HEK293 (cell line): Measurements from ENCODE around the gene DNASE1.

Experiments used
- BCL11B ChIP-seq: fragments of 450-650 bp; formaldehyde crosslinking; IDR thresholded peaks from 2 replicates; pipeline ENCODE4 v1.5.1; 2016; ENCODE audit warnings: low read depth, missing biosample characterization, missing genetic modification characterization
- GLI4 ChIP-seq: fragments of 450-650 bp; formaldehyde crosslinking; IDR thresholded peaks from 2 replicates; pipeline ENCODE4 v1.5.1; 2016; ENCODE audit warnings: missing biosample characterization, missing genetic modification characterization
- GLIS1 ChIP-seq: fragments of 450-650 bp; formaldehyde crosslinking; IDR thresholded peaks from 2 replicates; pipeline ENCODE4 v1.5.1; 2016; ENCODE audit warnings: missing biosample characterization, missing genetic modification characterization
- HOXD13 ChIP-seq: sonication (generic); formaldehyde crosslinking; IDR thresholded peaks from 2 replicates; pipeline ENCODE4 v1.8.0; 2022; ENCODE audit warnings: missing genetic modification reagents, borderline replicate concordance
- KLF10 ChIP-seq: fragments of 450-650 bp; IDR thresholded peaks from 2 replicates; pipeline ENCODE4 v1.5.1; 2018; ENCODE audit warnings: missing biosample characterization, mild to moderate bottlenecking, missing genetic modification characterization
- MYNN ChIP-seq: fragments of 450-650 bp; formaldehyde crosslinking; IDR thresholded peaks from 2 replicates; pipeline ENCODE4 v1.5.1; 2016; ENCODE audit warnings: missing biosample characterization, missing genetic modification characterization, borderline replicate concordance
- SP7 ChIP-seq: fragments of 450-650 bp; formaldehyde crosslinking; IDR thresholded peaks from 2 replicates; pipeline ENCODE4 v1.5.1; 2016; ENCODE audit warnings: missing biosample characterization, missing genetic modification characterization
- TSHZ1 ChIP-seq: fragments of 450-650 bp; formaldehyde crosslinking; IDR thresholded peaks from 2 replicates; pipeline ENCODE4 v1.5.1; 2016; ENCODE audit warnings: missing biosample characterization, missing genetic modification characterization, borderline replicate concordance
- YY2 ChIP-seq: fragments of 450-650 bp; formaldehyde crosslinking; IDR thresholded peaks from 2 replicates; pipeline ENCODE4 v1.5.1; 2016; ENCODE audit warnings: missing biosample characterization, missing genetic modification characterization
- ZBTB21 ChIP-seq: fragments of 450-650 bp; formaldehyde crosslinking; IDR thresholded peaks from 2 replicates; pipeline ENCODE4 v1.5.1; 2017; ENCODE audit warnings: missing biosample characterization, missing genetic modification characterization
- ZBTB8A ChIP-seq: fragments of 450-650 bp; formaldehyde crosslinking; IDR thresholded peaks from 2 replicates; pipeline ENCODE4 v1.5.1; 2016; ENCODE audit warnings: missing biosample characterization, missing genetic modification characterization
- ZFP37 ChIP-seq: fragments of 450-650 bp; formaldehyde crosslinking; IDR thresholded peaks from 2 replicates; pipeline ENCODE4 v1.5.1; 2016; ENCODE audit warnings: missing biosample characterization, missing genetic modification characterization
- ZNF132 ChIP-seq: fragments of 450-650 bp; formaldehyde crosslinking; IDR thresholded peaks from 2 replicates; pipeline ENCODE4 v1.5.1; 2017; ENCODE audit warnings: missing biosample characterization, missing genetic modification characterization, borderline replicate concordance
- ZNF248 ChIP-seq: fragments of 450-650 bp; formaldehyde crosslinking; IDR thresholded peaks from 2 replicates; pipeline ENCODE4 v1.5.1; 2017; ENCODE audit warnings: missing biosample characterization, missing genetic modification characterization
- ZNF302 ChIP-seq: fragments of 450-650 bp; formaldehyde crosslinking; IDR thresholded peaks from 2 replicates; pipeline ENCODE4 v1.5.1; 2016; ENCODE audit warnings: missing biosample characterization, missing genetic modification characterization, low read depth
- ZNF423 ChIP-seq: fragments of 450-650 bp; formaldehyde crosslinking; IDR thresholded peaks from 2 replicates; pipeline ENCODE4 v1.5.1; 2016; ENCODE audit warnings: missing biosample characterization, missing genetic modification characterization
- ZNF426 ChIP-seq: fragments of 450-650 bp; formaldehyde crosslinking; IDR thresholded peaks from 2 replicates; pipeline ENCODE4 v1.5.1; 2017; ENCODE audit warnings: missing biosample characterization, missing genetic modification characterization, mild to moderate bottlenecking, inconsistent platforms, moderate library complexity
- ZNF501 ChIP-seq: fragments of 450-650 bp; formaldehyde crosslinking; IDR thresholded peaks from 2 replicates; pipeline ENCODE4 v1.5.1; 2016; ENCODE audit warnings: missing biosample characterization, missing genetic modification characterization
- ZNF596 ChIP-seq: fragments of 450-650 bp; IDR thresholded peaks from 2 replicates; pipeline ENCODE4 v1.5.0; 2018; ENCODE audit warnings: missing biosample characterization, mild to moderate bottlenecking, missing genetic modification characterization, moderate library complexity
- ZNF600 ChIP-seq: fragments of 450-650 bp; formaldehyde crosslinking; IDR thresholded peaks from 2 replicates; pipeline ENCODE4 v1.5.1; 2016; ENCODE audit warnings: missing biosample characterization, missing genetic modification characterization
- ZNF623 ChIP-seq: fragments of 450-650 bp; formaldehyde crosslinking; IDR thresholded peaks from 2 replicates; pipeline ENCODE4 v1.5.1; 2016; ENCODE audit warnings: missing biosample characterization, missing genetic modification characterization
- ZNF701 ChIP-seq: fragments of 450-650 bp; formaldehyde crosslinking; IDR thresholded peaks from 2 replicates; pipeline ENCODE4 v1.5.1; 2016; ENCODE audit warnings: missing biosample characterization, missing genetic modification characterization
- ZNF830 ChIP-seq: fragments of 450-650 bp; IDR thresholded peaks from 2 replicates; pipeline ENCODE4 v1.5.0; 2018; ENCODE audit warnings: missing biosample characterization, missing genetic modification characterization, low read depth, mild to moderate bottlenecking, moderate library complexity
- ZSCAN16 ChIP-seq: fragments of 450-650 bp; formaldehyde crosslinking; IDR thresholded peaks from 2 replicates; pipeline ENCODE4 v1.5.1; 2016; ENCODE audit warnings: missing biosample characterization, missing genetic modification characterization
- ZSCAN30 ChIP-seq: fragments of 450-650 bp; IDR thresholded peaks from 2 replicates; pipeline ENCODE4 v1.5.1; 2018; ENCODE audit warnings: missing biosample characterization, mild to moderate bottlenecking, missing genetic modification characterization, moderate library complexity
- TF ChIP-seq, protein P1 (sequence below): fragments of 450-650 bp; formaldehyde crosslinking; IDR thresholded peaks from 2 replicates; pipeline ENCODE4 v1.5.1; 2016; ENCODE audit warnings: missing biosample characterization, missing genetic modification characterization
- TF ChIP-seq, protein P2 (sequence below): fragments of 450-650 bp; formaldehyde crosslinking; IDR thresholded peaks from 2 replicates; pipeline ENCODE4 v1.5.1; 2017; ENCODE audit warnings: missing biosample characterization, missing genetic modification characterization
- TF ChIP-seq, protein P3 (sequence below): sonication (generic); formaldehyde crosslinking; IDR thresholded peaks from 2 replicates; pipeline ENCODE4 v1.8.1; 2022; ENCODE audit warnings: mild to moderate bottlenecking, moderate library complexity, missing genetic modification reagents

DNASE1 gene

GRCh38 chr16:3646348-3646920, 8.1 kb upstream of the DNASE1 start (continued):
- TF ChIP-seq ZNF426 (tag by site-specific recombination) (no peak), GLIS1 (tag by site-specific recombination) (peak; percentile 12; the same call in 1 of the 2 replicates), ZNF423 (tag by site-specific recombination) (no peak), ZSCAN16 (no peak), ZBTB21 (tag by site-specific recombination) (no peak), KLF10 (tag by site-specific recombination) (no peak), ZNF600 (tag by site-specific recombination) (peak; percentile 93), ZSCAN30 (0 out of 2 replicates have a peak, but pooled peaks have one; percentile 23), ZNF830 (no peak), ZNF596 (no peak), HOXD13 (CRISPR knock-in tag) (no peak), ZNF302 (tag by site-specific recombination) (no peak), ZBTB8A (no peak), ZNF132 (tag by site-specific recombination) (no peak), ZNF248 (no peak), ZNF701 (tag by site-specific recombination) (no peak), ZFP37 (tag by site-specific recombination) (no peak), ZNF501 (tag by site-specific recombination) (no peak), BCL11B (tag by site-specific recombination) (no peak), MYNN (tag by site-specific recombination) (no peak), TSHZ1 (tag by site-specific recombination) (0 out of 2 replicates have a peak, but pooled peaks have one; percentile 8), YY2 (tag by site-specific recombination) (no peak), SP7 (tag by site-specific recombination) (peak; percentile 76), GLI4 (tag by site-specific recombination) (no peak), ZNF623 (tag by site-specific recombination) (no peak)
- TF ChIP-seq, protein P1, sequence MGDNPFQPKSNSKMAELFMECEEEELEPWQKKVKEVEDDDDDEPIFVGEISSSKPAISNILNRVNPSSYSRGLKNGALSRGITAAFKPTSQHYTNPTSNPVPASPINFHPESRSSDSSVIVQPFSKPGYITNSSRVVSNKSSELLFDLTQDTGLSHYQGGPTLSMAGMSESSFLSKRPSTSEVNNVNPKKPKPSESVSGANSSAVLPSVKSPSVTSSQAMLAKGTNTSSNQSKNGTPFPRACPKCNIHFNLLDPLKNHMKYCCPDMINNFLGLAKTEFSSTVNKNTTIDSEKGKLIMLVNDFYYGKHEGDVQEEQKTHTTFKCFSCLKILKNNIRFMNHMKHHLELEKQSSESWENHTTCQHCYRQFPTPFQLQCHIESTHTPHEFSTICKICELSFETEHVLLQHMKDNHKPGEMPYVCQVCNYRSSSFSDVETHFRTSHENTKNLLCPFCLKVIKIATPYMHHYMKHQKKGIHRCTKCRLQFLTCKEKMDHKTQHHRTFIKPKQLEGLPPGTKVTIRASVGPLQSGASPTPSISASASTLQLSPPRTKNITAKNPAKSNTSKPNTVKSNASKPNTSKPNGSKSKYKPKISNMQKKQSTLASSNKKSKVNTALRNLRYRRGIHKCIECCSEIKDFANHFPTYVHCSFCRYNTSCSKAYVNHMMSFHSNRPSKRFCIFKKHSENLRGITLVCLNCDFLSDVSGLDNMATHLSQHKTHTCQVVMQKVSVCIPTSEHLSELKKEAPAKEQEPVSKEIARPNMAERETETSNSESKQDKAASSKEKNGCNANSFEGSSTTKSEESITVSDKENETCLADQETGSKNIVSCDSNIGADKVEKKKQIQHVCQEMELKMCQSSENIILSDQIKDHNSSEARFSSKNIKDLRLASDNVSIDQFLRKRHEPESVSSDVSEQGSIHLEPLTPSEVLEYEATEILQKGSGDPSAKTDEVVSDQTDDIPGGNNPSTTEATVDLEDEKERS: no peak
- TF ChIP-seq, protein P2, sequence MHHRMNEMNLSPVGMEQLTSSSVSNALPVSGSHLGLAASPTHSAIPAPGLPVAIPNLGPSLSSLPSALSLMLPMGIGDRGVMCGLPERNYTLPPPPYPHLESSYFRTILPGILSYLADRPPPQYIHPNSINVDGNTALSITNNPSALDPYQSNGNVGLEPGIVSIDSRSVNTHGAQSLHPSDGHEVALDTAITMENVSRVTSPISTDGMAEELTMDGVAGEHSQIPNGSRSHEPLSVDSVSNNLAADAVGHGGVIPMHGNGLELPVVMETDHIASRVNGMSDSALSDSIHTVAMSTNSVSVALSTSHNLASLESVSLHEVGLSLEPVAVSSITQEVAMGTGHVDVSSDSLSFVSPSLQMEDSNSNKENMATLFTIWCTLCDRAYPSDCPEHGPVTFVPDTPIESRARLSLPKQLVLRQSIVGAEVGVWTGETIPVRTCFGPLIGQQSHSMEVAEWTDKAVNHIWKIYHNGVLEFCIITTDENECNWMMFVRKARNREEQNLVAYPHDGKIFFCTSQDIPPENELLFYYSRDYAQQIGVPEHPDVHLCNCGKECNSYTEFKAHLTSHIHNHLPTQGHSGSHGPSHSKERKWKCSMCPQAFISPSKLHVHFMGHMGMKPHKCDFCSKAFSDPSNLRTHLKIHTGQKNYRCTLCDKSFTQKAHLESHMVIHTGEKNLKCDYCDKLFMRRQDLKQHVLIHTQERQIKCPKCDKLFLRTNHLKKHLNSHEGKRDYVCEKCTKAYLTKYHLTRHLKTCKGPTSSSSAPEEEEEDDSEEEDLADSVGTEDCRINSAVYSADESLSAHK (tag by site-specific recombination): no peak
- TF ChIP-seq, protein P3, sequence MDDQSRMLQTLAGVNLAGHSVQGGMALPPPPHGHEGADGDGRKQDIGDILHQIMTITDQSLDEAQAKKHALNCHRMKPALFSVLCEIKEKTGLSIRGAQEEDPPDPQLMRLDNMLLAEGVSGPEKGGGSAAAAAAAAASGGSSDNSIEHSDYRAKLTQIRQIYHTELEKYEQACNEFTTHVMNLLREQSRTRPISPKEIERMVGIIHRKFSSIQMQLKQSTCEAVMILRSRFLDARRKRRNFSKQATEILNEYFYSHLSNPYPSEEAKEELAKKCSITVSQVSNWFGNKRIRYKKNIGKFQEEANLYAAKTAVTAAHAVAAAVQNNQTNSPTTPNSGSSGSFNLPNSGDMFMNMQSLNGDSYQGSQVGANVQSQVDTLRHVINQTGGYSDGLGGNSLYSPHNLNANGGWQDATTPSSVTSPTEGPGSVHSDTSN (CRISPR knock-in tag): no peak
